Osteoblast (primary cell): ENCODE data around the gene MB21D2. TPM values are rescaled to one million over a fixed set of nuclear protein-coding genes. Genes with fewer than 3 reads are reported as not detected.

Experiments
- DNase-seq: peaks from one replicate; pipeline ENCODE4 v3.0.0; 2011; ENCODE audit warnings: low spot score, mixed read lengths; ENCODE audit not compliant: insufficient read length; ENCODE audit errors: missing footprints
- H2AFZ ChIP-seq: 2 replicates; pipeline ENCODE4 v1.6.0; 2011; ENCODE audit warnings: mild to moderate bottlenecking, low read length
- H3K27ac ChIP-seq: 2 replicates; pipeline ENCODE4 v1.5.1; 2011; ENCODE audit warnings: mild to moderate bottlenecking, low read depth, low read length, moderate library complexity
- H3K27me3 ChIP-seq: 2 replicates; pipeline ENCODE4 v1.6.0; 2012; ENCODE audit warnings: mild to moderate bottlenecking, control low read depth, inconsistent platforms, low read length, moderate library complexity; ENCODE audit not compliant: insufficient read depth
- H3K36me3 ChIP-seq: 2 replicates; pipeline ENCODE4 v1.5.1; 2011; ENCODE audit warnings: mild to moderate bottlenecking, low read length, control low read depth, moderate library complexity; ENCODE audit not compliant: insufficient read depth
- H3K4me1 ChIP-seq: 2 replicates; pipeline ENCODE4 v1.5.1; 2011; ENCODE audit warnings: mild to moderate bottlenecking, low read length, control low read depth, moderate library complexity; ENCODE audit not compliant: insufficient read depth
- H3K4me2 ChIP-seq: 2 replicates; pipeline ENCODE4 v1.6.0; 2011; ENCODE audit warnings: mild to moderate bottlenecking, low read length; ENCODE audit not compliant: insufficient read depth
- H3K4me3 ChIP-seq: fragments of 200-600 bp; sonication (generic); 3 replicates; pipeline ENCODE4 v1.5.1; 2012; ENCODE audit warnings: mild to moderate bottlenecking, low read length, inconsistent platforms; ENCODE audit not compliant: insufficient read depth
- H3K79me2 ChIP-seq: 2 replicates; pipeline ENCODE4 v1.6.0; 2012; ENCODE audit warnings: mild to moderate bottlenecking, low read length, control low read depth, inconsistent platforms; ENCODE audit not compliant: insufficient read depth
- H3K9me3 ChIP-seq: 2 replicates; pipeline ENCODE4 v1.5.1; 2011; ENCODE audit warnings: low read depth, low read length, control low read depth
- H4K20me1 ChIP-seq: 2 replicates; pipeline ENCODE4 v1.6.0; 2012; ENCODE audit warnings: mild to moderate bottlenecking, low read length, control low read depth; ENCODE audit not compliant: insufficient read depth
- total RNA-seq: library from RNA; depleted of rRNA; stranded (reverse); fragments of >200 nt; gene quantifications from 2 replicates; pipeline ENCODE4 v1.2.3, GENCODE V29; 2012
- TF ChIP-seq, protein P1 (sequence below): IDR thresholded peaks from 2 replicates; pipeline ENCODE4 v1.5.1; 2011; ENCODE audit warnings: mild to moderate bottlenecking, low read depth, low read length, moderate library complexity; ENCODE audit errors: extremely low read depth

The MB21D2 gene
- total RNA-seq, 1 donor, result 6.5 TPM

DNA sequence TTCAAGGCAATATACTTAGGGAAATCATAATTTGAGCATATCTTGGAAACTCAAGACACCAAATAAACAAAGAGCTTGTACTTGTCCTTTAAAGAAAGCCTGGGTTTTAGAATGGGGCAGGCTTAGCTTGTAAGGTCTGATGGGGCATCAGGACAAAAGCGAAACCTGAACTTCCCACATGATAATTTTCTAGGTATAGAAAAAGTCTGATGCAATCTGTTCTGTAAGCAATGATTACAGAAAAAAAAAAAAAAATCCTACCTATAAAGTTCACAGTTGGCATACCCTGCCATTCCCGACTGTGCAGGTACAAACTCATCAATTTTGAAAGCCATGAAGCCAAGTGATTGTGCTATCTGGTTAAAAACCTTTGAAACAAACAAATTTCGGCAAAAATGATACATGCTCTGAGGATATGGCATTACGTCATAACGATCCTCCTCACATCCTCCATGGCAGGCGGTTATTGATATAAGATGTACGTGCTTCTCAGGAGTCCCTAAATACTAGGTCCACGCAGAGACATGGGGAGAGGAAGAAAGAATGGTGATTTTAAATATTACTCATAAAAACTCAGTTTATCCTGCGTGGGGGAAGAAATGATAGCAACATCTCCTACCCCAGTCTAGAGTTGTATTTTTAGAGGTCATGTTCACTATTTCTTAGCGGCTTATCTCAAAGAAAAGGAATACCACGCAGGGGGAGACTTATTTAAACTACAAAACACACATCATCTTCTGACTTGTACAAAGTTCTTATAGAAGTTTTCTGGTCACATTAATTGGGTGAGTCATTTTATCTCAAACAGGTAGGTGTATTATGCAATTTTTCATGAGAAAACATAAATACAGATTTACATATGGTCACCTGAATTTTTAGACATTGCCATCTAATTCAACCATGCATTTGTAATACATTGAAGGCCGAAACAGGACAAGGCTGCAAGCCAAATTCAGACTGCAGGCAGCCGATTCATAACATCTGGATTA is 27.0 kb downstream of the MB21D2 start:
- Histone ChIP-seq H3K4me1 (peaks cover 55% of the 10 kb centered on the region), H4K20me1 (no peaks in the 10 kb centered on the region), H2AFZ (no peak overlapping the region), H3K36me3 (no peaks in the 10 kb centered on the region), H3K79me2 (peaks cover 35% of the 10 kb centered on the region), H3K27me3 (no peaks in the 10 kb centered on the region), H3K9me3 (no peaks in the 10 kb centered on the region), H3K27ac (peak overlapping the region; percentile 88), H3K4me2 (peak overlapping the region; percentile 42), H3K4me3 (no peak overlapping the region)
- no peak for DNase-seq
- TF ChIP-seq, protein P1, sequence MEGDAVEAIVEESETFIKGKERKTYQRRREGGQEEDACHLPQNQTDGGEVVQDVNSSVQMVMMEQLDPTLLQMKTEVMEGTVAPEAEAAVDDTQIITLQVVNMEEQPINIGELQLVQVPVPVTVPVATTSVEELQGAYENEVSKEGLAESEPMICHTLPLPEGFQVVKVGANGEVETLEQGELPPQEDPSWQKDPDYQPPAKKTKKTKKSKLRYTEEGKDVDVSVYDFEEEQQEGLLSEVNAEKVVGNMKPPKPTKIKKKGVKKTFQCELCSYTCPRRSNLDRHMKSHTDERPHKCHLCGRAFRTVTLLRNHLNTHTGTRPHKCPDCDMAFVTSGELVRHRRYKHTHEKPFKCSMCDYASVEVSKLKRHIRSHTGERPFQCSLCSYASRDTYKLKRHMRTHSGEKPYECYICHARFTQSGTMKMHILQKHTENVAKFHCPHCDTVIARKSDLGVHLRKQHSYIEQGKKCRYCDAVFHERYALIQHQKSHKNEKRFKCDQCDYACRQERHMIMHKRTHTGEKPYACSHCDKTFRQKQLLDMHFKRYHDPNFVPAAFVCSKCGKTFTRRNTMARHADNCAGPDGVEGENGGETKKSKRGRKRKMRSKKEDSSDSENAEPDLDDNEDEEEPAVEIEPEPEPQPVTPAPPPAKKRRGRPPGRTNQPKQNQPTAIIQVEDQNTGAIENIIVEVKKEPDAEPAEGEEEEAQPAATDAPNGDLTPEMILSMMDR, result no peak

DNA sequence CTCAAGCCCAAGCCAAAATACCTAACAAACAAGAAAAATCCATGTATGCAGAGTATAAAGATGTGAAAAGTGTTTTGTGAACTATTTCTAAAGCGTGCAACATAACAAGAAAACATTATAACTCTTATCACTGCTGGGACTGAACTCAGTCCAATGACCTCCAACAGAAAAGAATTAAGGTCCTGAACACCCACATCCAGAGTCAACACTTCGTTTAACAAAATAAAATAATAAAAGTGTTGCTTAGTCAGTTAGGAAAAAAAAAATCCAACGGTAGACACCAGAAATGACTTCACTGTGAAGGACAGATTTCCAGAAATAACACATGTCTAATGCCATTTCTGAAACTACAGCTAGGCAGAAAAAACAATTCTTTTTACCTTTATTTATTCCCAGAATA is 28.0 kb downstream of the MB21D2 start:
- H3K4me1 ChIP-seq, result peaks cover 64% of the 10 kb centered on the region
- H4K20me1 ChIP-seq, result no peaks in the 10 kb centered on the region
- no peaks in the 10 kb centered on the region for H3K9me3 ChIP-seq
- TF ChIP-seq, protein P1, result no peak
- H3K4me2 ChIP-seq, result peak overlapping the region; percentile 42
- H3K4me3 ChIP-seq, result no peak overlapping the region
- no peaks in the 10 kb centered on the region for H3K27me3 ChIP-seq
- peak overlapping the region; percentile 88 for H3K27ac ChIP-seq
- no peaks in the 10 kb centered on the region for H3K36me3 ChIP-seq
- H3K79me2 ChIP-seq, result peaks cover 33% of the 10 kb centered on the region
- no peak overlapping the region for H2AFZ ChIP-seq
- DNase-seq, result no peak

DNA sequence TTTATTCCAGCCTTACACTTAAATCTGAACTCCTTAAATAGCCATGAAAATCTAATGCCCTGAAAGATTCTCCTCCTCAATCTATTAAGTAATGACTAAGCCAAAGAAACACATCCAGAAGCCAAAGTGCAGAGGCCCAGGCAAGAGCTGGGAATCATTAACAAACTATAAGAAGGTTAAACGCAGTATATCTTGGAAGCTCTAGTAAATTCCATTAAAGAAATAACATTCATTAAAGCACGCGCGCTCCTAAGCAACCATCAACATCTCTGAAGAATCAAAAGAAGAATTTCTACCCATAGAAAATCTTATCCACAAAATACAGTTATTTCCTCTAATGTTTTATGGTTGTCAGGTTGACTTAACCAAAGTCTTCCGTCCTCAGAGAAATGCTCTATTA is 29.5 kb downstream of the MB21D2 start:
- Histone ChIP-seq H3K4me3 (no peak overlapping the region), H3K4me1 (peaks cover 71% of the 10 kb centered on the region), H3K27ac (peak overlapping the region; percentile 88), H3K9me3 (no peaks in the 10 kb centered on the region), H3K4me2 (peak overlapping the region; percentile 6), H3K79me2 (peaks cover 20% of the 10 kb centered on the region), H3K27me3 (no peaks in the 10 kb centered on the region), H3K36me3 (no peaks in the 10 kb centered on the region), H2AFZ (no peak overlapping the region), H4K20me1 (no peaks in the 10 kb centered on the region)
- no peak for DNase-seq
- TF ChIP-seq, protein P1, result no peak

DNA sequence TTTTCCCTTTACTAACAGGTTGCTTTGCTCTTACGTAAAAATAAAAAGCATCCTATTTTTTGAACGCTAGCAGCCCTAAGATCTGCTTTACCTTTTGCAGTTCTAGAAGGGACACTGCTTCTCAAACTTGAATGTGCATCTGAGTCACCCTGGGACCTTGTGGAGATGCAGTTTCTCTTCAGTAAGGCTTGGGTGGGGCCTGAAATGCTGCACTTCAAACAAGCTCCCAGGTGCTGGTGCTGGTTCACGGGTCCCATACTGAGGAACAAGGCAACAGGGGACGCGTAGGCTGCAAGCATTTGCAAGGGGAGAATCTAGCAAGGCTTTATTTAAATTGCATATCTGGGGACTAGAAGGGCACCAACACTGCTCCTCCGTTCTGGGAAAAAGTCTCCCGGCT is 30.0 kb downstream of the MB21D2 start:
- peak overlapping the region; percentile 88 for H3K27ac ChIP-seq

More for the DNA sequence above, 30.0 kb downstream of the MB21D2 start:
- Histone ChIP-seq H3K4me2 (peak overlapping the region; percentile 6), H4K20me1 (no peaks in the 10 kb centered on the region), H3K79me2 (peaks cover 19% of the 10 kb centered on the region), H3K27me3 (no peaks in the 10 kb centered on the region), H3K4me1 (peaks cover 70% of the 10 kb centered on the region), H3K36me3 (no peaks in the 10 kb centered on the region), H3K4me3 (no peak overlapping the region), H2AFZ (no peak overlapping the region), H3K9me3 (no peaks in the 10 kb centered on the region)
- no peak for DNase-seq
- TF ChIP-seq, protein P1, result no peak
